K562 (cell line): ENCODE measurements around the gene CNPY3. TPM values are rescaled to one million over a fixed set of nuclear protein-coding genes. Genes with fewer than 3 reads are reported as not detected.

Experiments used
- ARHGAP35 ChIP-seq: fragments of 450-650 bp; IDR thresholded peaks from 2 replicates; pipeline ENCODE4 v1.6.1; 2018; ENCODE audit not compliant: partially characterized antibody
- ATF1 ChIP-seq, 2 experiments: fragments of 450-650 bp in 1 of 2; IDR thresholded peaks; 2 replicates each; pipeline ENCODE4 v1.6.1; 2016; ENCODE audit warnings: missing compliant biosample characterization in 1 of 2, missing genetic modification characterization in 1 of 2
- EP400 ChIP-seq: fragments of 450-650 bp; IDR thresholded peaks from 2 replicates; pipeline ENCODE4 v1.6.1; 2017; ENCODE audit warnings: antibody characterized with exemption, mild to moderate bottlenecking, moderate library complexity
- GABPB2 ChIP-seq: fragments of 250-450 bp; sonication (Bioruptor Pico); conservative IDR thresholded peaks from 2 replicates; pipeline ENCODE4 v1.5.1; 2021; ENCODE audit warnings: mild to moderate bottlenecking
- KLF6 ChIP-seq: fragments of 250-450 bp; sonication (Bioruptor Pico); IDR thresholded peaks from 2 replicates; pipeline ENCODE4 v1.4.0; 2020; ENCODE audit warnings: mild to moderate bottlenecking, moderate library complexity, borderline replicate concordance
- NFRKB ChIP-seq: fragments of 450-650 bp; IDR thresholded peaks from 2 replicates; pipeline ENCODE4 v1.6.1; 2016; ENCODE audit warnings: low read depth
- NR4A1 ChIP-seq, 2 experiments: fragments of 250-450 bp in 1 of 2; fragments of 450-650 bp in 1 of 2; sonication (Bioruptor Pico) in 1 of 2; IDR thresholded peaks; 2 replicates each; pipeline versions ENCODE4 v1.4.0 to v1.6.1; 2016 to 2020; ENCODE audit warnings: mild to moderate bottlenecking in 2 of 2, missing compliant biosample characterization in 1 of 2, missing genetic modification characterization in 1 of 2, moderate library complexity in 1 of 2
- RHOXF2B ChIP-seq: fragments of 250-450 bp; sonication (Bioruptor Pico); conservative IDR thresholded peaks from 2 replicates; pipeline ENCODE4 v1.5.1; 2021
- SMAD1 ChIP-seq: fragments of 150-350 bp; IDR thresholded peaks from 2 replicates; pipeline ENCODE4 v1.6.1; 2014; ENCODE audit warnings: low read length, low read depth; ENCODE audit not compliant: partially characterized antibody
- SMARCE1 ChIP-seq: fragments of 450-650 bp; IDR thresholded peaks from 2 replicates; pipeline ENCODE4 v1.7.1; 2016; ENCODE audit warnings: mild to moderate bottlenecking
- TCFL5 ChIP-seq: fragments of 250-450 bp; sonication (Bioruptor Pico); conservative IDR thresholded peaks from 2 replicates; pipeline ENCODE4 v1.6.1; 2021; ENCODE audit warnings: mild to moderate bottlenecking, moderate library complexity, matching md5 sums
- YY1 ChIP-seq, 3 experiments: IDR thresholded peaks; 2 replicates each; pipeline ENCODE4 v1.6.1; 2011; ENCODE audit warnings: low read length in 2 of 3, mild to moderate bottlenecking in 2 of 3, moderate library complexity in 2 of 3, borderline replicate concordance in 1 of 3, control low read depth in 1 of 3, low read depth in 1 of 3; ENCODE audit not compliant: insufficient read depth in 3 of 3, insufficient replicate concordance in 2 of 3, control insufficient read depth in 1 of 3, insufficient read length in 1 of 3; ENCODE audit errors: extremely low read depth in 1 of 3
- polyA plus RNA-seq, 8 experiments: library from polyadenylated mRNA; depleted of rRNA in 4 of 8; stranded (reverse) in 5 of 8; unstranded in 3 of 8; fragments of >200 nt; fragmentation: Nextera tagmentation in 2 of 8; fragmentation: Illumina TruSeq in 1 of 8; extraction: Ambion mirVana in 2 of 8; extraction: Trizol in 1 of 8; gene quantifications; 2 replicates each; pipeline versions ENCODE4 v1.2.1 to v1.2.3, GENCODE V29; 2011 to 2014; ENCODE audit warnings: inconsistent platforms in 1 of 8, missing spikeins in 1 of 8
- total RNA-seq, 7 experiments: library from RNA; depleted of rRNA in 6 of 7; stranded (reverse); fragments of >200 nt in 6 of 7; fragmentation: Illumina TruSeq in 2 of 7; extraction: Trizol in 2 of 7; gene quantifications; 2 replicates each; pipeline versions ENCODE4 v1.2.1 to v1.2.3, GENCODE V29; 2011 to 2021; ENCODE audit warnings: low replicate concordance in 1 of 7
- TF ChIP-seq, protein P1 (sequence below): sonication (generic); formaldehyde crosslinking; IDR thresholded peaks from 2 replicates; pipeline ENCODE4 v1.8.0; 2023; ENCODE audit warnings: mild to moderate bottlenecking, missing genetic modification reagents
- TF ChIP-seq, protein P2 (sequence below): fragments of 450-650 bp; IDR thresholded peaks from 2 replicates; pipeline ENCODE4 v1.6.1; 2014; ENCODE audit warnings: low read depth, mild to moderate bottlenecking, moderate library complexity, borderline replicate concordance
- TF ChIP-seq, protein P3 (sequence below): fragments of 200-400 bp; formaldehyde crosslinking; IDR thresholded peaks from 2 replicates; pipeline ENCODE4 v1.6.1; 2017; ENCODE audit warnings: mild to moderate bottlenecking, low read depth, low read length, moderate library complexity
- TF ChIP-seq, protein P4 (sequence below): fragments of 450-650 bp; IDR thresholded peaks from 2 replicates; pipeline ENCODE4 v1.6.1; 2016; ENCODE audit warnings: missing biosample characterization, missing genetic modification characterization

CNPY3 gene
- total and polyA plus RNA-seq, 9 of the 15 experiments (the other 6 are each of a cell fraction or from before 2014, with no cell fraction given), result 2.4 to 37.4 (median 21.2) TPM

DNA sequence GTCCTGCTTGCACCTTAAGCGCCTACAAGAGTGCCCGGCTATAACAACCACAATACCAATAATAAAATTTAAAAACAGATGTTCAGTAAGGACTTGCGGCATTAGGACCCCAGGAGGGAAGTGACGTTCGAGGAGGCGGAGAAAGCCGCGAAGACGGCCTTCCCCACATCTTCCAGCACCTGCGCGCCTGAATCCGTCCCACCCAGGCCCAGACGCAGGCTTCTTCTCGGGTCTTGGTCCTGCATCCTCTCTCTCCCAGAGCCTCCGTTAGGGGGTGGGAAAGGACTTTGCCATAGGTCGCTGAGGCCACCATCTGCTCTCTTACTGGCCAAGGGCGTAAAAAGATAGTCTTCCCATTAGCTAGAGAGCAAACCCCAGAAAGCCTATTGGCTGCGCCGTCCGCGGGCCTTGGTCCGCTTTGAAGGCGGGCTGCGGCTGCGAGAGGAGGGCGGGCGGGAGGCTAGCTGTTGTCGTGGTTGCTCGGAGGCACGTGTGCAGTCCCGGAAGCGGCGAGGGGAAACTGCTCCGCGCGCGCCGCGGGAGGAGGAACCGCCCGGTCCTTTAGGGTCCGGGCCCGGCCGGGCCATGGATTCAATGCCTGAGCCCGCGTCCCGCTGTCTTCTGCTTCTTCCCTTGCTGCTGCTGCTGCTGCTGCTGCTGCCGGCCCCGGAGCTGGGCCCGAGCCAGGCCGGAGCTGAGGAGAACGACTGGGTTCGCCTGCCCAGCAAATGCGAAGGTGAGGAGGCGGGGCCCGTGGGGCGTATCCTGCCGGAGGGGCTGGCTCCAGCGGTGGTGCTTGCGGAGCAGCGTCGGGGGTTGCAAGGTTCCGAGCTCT is at the start of gene CNPY3 (continued):
- TF ChIP-seq, protein P1, sequence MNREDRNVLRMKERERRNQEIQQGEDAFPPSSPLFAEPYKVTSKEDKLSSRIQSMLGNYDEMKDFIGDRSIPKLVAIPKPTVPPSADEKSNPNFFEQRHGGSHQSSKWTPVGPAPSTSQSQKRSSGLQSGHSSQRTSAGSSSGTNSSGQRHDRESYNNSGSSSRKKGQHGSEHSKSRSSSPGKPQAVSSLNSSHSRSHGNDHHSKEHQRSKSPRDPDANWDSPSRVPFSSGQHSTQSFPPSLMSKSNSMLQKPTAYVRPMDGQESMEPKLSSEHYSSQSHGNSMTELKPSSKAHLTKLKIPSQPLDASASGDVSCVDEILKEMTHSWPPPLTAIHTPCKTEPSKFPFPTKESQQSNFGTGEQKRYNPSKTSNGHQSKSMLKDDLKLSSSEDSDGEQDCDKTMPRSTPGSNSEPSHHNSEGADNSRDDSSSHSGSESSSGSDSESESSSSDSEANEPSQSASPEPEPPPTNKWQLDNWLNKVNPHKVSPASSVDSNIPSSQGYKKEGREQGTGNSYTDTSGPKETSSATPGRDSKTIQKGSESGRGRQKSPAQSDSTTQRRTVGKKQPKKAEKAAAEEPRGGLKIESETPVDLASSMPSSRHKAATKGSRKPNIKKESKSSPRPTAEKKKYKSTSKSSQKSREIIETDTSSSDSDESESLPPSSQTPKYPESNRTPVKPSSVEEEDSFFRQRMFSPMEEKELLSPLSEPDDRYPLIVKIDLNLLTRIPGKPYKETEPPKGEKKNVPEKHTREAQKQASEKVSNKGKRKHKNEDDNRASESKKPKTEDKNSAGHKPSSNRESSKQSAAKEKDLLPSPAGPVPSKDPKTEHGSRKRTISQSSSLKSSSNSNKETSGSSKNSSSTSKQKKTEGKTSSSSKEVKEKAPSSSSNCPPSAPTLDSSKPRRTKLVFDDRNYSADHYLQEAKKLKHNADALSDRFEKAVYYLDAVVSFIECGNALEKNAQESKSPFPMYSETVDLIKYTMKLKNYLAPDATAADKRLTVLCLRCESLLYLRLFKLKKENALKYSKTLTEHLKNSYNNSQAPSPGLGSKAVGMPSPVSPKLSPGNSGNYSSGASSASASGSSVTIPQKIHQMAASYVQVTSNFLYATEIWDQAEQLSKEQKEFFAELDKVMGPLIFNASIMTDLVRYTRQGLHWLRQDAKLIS, result peak; percentile 89; the same call in 1 of the 2 replicates
- TF ChIP-seq YY1 (IDR thresholded peaks at IDR 0.05; ENCODE audit: borderline replicate concordance in 1 of 3, control insufficient read depth in 1 of 3, extremely low read depth in 1 of 3, insufficient read depth in 3 of 3, insufficient read length in 1 of 3, insufficient replicate concordance in 2 of 3, low read depth in 1 of 3, low read length in 2 of 3) (peak in 1 of 3 experiments; percentile 11), EP400 (peak; percentile 98), SMAD1 (peak; percentile 63), ATF1 (CRISPR knock-in tag; IDR thresholded peaks at IDR 0.05) (no peak; the same call in 1 of the 2 replicates), ATF1 (tag; IDR thresholded peaks at IDR 0.05) (peak; percentile 93), TCFL5 (CRISPR knock-in tag) (no peak), RHOXF2B (CRISPR knock-in tag) (0 out of 2 replicates have a peak, but pooled peaks have one; percentile 30), NR4A1 (CRISPR knock-in tag; IDR thresholded peaks at IDR 0.05) (no peak), NR4A1 (tag; IDR thresholded peaks at IDR 0.05) (peak; percentile 70; the same call in 1 of the 2 replicates), SMARCE1 (no peak), NFRKB (no peak), GABPB2 (CRISPR knock-in tag) (no peak), ARHGAP35 (no peak), KLF6 (CRISPR knock-in tag) (peak; percentile 61; the same call in 1 of the 2 replicates)
- TF ChIP-seq, protein P2, sequence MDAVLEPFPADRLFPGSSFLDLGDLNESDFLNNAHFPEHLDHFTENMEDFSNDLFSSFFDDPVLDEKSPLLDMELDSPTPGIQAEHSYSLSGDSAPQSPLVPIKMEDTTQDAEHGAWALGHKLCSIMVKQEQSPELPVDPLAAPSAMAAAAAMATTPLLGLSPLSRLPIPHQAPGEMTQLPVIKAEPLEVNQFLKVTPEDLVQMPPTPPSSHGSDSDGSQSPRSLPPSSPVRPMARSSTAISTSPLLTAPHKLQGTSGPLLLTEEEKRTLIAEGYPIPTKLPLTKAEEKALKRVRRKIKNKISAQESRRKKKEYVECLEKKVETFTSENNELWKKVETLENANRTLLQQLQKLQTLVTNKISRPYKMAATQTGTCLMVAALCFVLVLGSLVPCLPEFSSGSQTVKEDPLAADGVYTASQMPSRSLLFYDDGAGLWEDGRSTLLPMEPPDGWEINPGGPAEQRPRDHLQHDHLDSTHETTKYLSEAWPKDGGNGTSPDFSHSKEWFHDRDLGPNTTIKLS, result peak; percentile 90
- TF ChIP-seq, protein P3, sequence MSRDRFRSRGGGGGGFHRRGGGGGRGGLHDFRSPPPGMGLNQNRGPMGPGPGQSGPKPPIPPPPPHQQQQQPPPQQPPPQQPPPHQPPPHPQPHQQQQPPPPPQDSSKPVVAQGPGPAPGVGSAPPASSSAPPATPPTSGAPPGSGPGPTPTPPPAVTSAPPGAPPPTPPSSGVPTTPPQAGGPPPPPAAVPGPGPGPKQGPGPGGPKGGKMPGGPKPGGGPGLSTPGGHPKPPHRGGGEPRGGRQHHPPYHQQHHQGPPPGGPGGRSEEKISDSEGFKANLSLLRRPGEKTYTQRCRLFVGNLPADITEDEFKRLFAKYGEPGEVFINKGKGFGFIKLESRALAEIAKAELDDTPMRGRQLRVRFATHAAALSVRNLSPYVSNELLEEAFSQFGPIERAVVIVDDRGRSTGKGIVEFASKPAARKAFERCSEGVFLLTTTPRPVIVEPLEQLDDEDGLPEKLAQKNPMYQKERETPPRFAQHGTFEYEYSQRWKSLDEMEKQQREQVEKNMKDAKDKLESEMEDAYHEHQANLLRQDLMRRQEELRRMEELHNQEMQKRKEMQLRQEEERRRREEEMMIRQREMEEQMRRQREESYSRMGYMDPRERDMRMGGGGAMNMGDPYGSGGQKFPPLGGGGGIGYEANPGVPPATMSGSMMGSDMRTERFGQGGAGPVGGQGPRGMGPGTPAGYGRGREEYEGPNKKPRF, result no peak
- TF ChIP-seq, protein P4, sequence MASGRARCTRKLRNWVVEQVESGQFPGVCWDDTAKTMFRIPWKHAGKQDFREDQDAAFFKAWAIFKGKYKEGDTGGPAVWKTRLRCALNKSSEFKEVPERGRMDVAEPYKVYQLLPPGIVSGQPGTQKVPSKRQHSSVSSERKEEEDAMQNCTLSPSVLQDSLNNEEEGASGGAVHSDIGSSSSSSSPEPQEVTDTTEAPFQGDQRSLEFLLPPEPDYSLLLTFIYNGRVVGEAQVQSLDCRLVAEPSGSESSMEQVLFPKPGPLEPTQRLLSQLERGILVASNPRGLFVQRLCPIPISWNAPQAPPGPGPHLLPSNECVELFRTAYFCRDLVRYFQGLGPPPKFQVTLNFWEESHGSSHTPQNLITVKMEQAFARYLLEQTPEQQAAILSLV (tag), result no peak
